GM10847 (cell line): ENCODE data around the gene PANK4.

ENCODE experiments used
- POLR2A ChIP-seq: IDR thresholded peaks from 2 replicates; pipeline ENCODE4 v1.6.1; 2011; ENCODE audit not compliant: insufficient read length; ENCODE audit errors: extremely low read depth

PANK4 gene

DNA sequence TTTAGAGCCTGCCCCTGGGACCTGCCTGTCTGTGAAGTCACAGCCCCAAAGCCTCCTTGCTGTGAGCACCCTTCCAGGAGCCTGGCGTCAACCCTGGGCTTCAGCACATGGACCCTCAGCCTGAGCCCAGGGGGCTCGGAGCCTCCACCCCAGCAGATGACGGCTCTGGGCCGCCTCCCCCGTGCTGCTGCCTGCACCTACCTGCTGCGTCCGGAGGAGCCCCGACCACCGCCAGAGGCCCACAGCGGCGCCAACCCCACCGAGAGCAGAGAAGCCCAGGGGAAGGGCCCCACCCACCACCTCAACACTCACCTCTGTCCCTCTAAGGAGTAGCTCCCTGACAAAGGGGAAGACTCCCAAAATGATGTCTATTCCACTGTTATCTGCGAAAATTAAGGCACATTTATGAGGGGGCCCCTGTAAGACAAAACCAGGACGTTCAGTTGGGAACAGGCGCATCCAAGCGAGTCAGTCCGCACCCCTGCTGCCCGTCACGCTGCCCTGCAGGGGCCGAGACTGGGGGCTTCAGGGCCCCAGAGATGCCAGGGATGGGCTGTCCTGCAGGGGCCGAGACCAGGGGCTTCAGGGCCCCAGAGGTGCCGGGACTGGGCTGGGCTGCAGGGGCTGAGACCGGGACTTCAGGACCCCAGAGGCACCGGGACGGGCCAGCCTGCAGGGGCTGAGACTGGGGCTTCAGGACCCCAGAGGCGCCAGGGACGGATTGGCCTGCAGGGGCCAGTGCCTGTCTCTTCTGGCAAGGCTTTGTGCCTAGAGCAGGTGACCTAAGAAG is 15.8 kb downstream of the PANK4 start:
- no peak for TF ChIP-seq POLR2A

DNA sequence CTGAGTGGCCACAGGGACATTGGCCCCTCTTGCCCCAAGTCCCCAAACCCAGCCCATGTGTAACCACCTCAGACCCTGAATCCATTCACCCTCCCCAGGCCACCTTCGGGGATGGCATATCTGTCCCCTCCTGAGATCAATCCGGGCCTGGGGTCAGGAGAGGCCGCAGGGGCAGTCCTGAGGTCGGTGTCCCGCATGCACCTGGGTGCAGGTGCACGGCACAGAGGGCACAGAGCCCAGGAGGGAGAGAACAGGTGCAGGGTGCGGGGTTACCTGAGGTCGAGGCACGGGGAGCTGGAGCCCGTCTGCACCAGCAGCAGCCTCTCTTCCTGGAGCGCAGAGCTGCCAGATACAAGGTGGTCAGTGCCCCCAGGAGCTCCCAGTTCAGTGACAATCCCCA is 16.8 kb downstream of the PANK4 start:
- TF ChIP-seq POLR2A = no peak

DNA sequence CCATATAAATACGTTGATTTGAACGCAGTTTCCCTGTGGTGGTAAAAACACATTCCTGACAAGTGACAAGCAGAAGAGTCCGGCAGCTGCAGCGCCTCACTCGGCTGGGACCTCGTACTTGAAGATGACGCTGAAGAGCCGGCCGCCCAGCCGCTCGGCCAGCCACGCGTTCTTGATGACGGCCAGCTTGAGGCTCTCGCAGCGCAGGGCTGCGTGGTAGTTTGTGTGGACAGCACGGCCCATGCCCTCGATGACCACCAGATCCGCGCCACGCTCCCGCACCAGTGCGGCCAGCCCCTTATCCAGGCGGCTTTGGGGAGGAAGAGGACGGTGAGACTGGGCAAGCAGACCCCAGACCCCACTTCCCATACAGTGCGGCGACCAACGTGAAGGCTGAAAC is 17.6 kb downstream of the PANK4 start:
- no peak for TF ChIP-seq POLR2A

DNA sequence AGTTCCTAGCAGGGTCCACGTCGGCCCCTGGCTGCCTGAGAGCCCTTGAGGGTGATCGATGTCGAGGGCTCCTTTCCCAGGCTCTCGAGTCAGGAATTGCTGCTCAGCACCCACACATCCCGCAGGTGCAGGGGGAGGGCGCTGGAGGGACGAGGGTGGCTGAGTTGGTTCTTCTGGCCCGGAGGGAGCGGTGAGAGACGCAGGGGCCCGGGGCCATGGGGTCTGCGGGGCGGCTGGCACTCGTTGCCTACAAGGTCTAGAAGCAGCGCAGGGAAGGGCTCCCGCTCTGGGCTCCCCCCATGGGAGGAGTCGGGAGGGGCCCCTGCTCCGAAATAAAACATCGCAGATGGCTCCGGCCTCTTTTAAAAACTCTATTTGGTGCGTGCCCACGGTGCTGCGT is 18.2 kb downstream of the PANK4 start:
- TF ChIP-seq POLR2A = no peak

DNA sequence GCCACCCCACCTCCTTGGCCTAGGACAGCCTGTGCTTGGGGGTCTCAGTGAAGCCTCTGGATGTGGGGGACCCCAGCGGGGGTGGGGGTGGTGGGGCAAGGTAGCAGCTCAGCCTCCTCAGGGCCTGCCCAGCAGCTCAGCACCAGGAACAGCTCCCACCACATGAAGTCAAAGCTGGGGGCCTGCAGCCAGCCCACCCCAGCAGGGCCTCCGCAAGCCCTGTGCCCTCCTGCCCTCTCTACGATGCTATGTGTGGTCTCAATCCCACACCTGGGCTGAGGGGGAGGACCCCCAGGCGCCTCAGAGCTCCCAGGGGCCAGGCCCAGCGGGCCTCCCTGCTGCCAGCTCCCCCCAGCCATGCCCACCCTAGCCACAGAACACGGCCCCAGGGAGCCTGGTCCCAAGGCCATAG is 18.6 kb downstream of the PANK4 start:
- TF ChIP-seq POLR2A = no peak

DNA sequence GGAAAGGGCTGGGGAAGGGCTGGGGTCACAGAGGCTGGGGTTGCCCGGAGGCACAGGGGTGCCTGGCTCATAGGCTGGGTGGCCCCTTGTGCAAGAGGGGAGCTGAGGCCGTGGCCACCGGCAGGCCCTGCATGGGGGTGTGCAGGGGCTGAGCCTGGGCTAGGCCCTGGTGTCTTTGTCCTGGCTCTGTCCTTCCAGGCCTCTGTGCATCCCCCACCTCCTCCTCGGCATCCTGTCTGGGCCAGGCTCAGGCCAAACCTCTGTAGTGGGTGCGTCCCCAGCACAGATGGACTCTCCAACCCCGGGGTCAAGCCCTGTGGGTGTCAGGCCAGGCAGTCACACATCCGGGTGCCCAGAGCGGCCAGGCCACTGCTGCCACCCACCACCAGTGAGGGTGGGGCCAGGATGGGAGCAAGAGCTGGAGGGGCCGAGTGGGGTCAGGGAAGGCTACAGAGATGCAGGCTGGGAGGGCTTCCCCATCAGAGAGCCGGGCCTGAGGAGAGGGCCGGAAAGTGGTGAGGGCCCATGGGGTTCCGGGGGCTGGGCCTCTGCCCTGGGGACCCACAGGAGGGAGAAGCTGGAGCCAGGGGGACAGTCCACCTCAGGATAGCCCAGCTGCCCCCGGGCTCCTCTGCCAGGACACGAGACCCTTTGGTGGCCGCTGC is 19.4 kb downstream of the PANK4 start:
- TF ChIP-seq POLR2A = no peak

DNA sequence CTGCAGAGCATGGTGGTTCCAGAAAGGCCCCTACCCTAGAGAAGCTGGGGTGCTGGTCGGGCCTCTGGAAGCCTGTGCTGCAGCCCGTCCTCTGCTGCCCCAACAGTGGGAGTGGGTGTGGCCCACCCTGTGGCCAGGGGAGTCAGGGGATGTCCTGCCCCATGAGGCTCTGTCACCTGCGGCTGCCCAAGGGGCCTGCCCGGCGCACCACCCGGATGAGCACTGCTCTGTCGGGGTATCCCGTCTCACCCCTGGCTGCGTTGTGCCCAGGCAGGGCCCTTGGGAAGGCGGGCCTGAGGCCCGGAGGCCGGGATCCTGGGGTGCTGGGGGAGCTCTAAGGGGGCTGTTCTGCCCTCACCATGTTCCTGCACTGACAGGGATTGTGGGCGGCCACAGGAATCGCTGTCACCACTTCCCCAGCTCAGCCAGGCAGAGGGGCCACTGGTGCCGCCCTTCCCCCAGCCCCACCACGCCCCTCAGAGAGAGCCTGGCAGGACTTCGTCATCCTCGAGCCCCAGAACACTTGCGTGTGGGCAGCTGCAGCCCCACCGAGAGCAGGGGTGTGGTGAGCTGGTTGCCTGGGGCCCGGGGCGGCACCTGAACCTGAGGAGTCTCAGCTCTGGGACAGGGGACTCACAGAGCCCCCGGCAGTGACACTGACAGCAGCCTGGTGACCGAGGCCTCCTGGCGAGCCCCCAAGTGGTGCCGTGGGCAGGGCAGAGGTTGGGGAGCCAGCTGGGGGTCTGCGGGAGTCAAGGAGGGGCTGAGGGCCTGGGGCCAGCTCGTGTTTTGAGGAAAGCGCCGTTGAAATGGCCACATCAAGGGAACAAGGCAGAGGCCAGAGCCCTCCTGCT is 20.2 kb downstream of the PANK4 start:
- TF ChIP-seq POLR2A = no peak

DNA sequence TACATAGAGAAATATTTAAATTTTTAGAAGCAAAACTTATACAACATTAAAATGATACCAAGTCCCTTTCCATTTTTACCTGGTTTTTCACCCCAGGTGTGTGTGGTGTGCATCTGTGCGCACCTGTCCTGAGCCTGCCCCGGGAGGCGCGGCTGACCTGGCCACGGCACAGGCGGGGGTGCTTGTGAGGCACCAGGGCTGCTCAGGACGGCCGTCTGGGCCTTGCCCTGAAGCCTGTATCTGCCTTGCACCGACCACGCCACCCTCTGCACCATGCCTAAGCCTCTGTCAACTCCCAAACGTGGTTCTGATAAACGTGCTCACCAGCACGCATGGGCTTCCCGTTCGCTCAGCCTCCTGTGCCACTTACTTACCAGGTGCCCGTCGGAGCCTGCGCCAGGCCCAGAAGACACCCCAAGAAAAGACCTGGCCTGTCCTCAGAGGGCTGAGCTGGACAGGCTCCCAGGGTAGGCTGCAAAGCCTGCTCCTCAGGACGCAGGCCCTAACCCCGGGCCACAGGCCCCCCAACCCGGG is 20.9 kb downstream of the PANK4 start:
- TF ChIP-seq POLR2A = no peak

DNA sequence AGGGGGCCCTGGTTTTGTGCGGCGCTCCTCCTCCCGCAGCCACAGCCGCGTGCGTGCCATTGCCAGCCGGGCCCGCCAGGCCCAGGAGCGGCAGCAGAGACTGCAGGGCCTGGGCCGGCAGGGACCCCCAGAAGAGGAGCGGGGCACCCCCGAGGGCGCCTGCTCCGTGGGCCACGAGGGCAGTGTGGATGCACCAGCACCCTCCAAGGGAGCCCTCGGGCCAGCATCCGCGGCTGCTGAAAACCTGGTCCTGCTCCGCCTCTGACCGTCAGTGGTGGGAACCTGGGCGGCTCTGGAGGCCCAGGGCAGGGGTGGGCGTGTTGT is 21.5 kb downstream of the PANK4 start:
- no peak for TF ChIP-seq POLR2A

DNA sequence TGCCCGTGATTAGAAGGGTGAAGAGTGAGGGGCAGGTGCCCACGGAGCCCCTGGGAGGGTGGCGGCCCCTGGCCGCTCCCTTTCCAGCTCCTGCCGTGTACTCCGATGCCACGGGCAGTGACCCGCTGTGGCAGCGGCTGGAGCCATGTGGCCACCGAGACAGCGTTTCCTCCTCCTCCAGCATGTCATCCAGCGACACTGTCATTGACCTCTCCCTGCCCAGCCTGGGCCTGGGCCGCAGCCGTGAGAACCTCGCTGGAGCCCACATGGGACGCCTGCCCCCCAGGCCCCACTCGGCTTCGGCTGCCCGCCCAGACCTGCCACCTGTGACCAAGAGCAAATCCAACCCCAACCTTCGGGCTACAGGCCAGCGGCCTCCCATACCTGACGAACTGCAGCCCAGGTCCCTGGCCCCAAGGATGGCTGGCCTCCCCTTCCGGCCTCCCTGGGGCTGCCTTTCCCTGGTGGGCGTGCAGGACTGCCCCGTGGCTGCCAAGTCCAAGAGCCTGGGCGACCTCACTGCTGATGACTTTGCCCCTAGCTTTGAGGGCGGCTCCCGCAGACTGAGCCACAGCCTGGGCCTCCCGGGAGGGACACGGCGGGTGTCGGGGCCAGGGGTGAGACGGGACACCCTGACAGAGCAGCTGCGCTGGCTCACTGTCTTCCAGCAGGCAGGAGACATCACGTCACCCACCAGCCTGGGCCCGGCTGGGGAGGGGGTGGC is 22.0 kb downstream of the PANK4 start:
- no peak for TF ChIP-seq POLR2A

DNA sequence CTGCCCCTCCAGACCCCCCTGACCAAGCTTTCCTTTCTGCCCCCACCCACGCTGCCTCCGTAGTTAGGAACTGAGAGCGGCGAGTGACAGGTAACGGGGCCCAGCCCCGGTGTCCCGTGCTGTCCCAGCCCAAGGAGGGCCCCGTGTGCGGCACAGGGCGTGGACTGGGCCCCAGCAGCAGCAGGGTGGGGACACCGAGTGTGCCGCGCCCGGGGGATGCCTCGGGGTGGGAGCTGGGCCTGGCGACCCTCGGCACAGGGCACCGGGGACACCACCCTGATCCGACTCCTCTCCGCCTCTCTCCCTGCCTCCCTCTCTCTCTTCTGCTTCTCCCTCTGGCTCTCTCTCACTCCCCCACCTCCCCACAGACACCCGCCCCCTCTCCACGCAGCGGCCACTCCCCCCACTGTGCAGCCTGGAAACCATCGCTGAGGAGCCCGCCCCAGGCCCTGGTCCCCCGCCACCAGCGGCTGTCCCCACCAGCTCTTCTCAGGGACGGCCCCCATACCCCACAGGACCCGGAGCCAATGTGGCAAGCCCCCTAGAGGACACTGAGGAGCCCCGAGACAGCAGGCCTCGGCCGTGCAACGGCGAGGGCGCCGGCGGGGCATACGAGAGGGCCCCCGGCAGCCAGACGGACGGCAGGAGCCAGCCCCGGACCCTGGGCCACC is 22.7 kb downstream of the PANK4 start:
- TF ChIP-seq POLR2A = no peak

DNA sequence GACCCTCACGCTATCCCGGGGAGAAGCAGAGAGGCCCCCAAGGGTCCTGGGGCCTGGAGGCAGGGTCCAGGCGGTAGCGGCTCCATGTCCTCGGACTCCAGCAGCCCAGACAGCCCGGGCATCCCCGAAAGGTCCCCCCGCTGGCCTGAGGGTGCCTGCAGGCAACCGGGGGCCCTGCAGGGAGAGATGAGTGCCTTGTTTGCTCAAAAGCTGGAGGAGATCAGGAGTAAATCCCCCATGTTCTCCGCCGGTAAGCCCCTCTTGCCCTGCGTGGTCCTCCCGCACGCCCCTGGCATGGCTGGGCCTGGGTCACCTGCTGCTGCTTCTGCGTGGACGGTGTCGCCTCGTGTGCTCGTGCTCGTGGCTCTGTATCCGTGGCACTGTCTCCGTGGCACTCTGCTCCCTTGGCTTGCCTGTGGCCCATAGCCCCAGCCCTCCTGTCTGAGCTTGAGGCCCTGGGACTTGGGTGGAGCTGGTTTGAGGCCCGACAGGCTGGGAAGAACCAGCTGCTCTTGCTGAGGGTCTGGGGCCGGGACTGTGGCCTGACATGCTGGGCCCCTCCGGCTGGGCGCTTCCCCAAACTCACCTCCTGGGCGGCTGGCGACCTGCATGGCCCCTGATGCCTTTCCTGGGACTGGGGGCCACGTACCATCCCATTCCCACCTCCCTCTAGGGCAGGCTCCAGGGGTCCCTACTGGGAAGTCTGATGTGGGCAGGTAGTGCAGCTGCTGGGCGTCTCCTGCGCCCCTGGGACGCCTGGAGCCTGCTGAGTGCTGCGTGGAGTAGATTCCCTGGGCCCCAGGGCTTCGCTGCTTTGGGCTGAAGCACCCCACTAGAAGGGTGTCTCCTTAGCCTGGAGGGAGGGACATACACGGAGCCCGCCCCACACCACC is 23.5 kb downstream of the PANK4 start:
- no peak for TF ChIP-seq POLR2A

DNA sequence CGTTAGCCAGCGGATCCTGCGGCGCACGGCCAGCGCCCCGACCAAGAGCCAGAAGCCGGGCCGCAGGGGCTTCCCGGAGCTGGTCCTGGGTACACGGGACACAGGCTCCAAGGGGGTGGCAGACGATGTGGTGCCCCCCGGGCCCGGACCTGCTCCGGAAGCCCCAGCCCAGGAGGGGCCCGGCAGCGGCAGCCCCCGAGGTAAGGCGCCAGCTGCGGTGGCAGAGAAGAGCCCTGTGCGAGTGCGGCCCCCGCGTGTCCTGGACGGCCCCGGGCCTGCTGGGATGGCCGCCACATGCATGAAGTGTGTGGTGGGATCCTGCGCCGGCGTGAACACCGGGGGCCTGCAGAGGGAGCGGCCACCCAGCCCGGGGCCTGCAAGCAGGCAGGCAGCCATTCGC is 24.2 kb downstream of the PANK4 start:
- TF ChIP-seq POLR2A = no peak

DNA sequence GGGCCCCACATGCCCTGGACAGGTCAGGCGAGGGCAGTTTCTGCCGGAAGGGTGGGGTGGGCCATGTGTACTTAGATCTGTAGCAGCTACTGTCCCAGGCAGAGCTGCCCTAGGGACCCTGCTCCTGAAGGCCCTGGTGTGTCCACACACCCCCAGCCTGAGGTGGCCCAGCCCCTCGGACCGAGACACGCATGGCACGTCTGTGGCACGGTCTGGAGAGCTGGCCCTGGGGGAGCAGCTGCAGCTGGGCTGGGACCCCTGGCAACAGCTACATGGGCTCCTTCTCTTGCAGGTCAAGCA is 24.6 kb downstream of the PANK4 start:
- no peak for TF ChIP-seq POLR2A
